Measurements from ENCODE around the gene ZNF679.

Gene ZNF679

DNA sequence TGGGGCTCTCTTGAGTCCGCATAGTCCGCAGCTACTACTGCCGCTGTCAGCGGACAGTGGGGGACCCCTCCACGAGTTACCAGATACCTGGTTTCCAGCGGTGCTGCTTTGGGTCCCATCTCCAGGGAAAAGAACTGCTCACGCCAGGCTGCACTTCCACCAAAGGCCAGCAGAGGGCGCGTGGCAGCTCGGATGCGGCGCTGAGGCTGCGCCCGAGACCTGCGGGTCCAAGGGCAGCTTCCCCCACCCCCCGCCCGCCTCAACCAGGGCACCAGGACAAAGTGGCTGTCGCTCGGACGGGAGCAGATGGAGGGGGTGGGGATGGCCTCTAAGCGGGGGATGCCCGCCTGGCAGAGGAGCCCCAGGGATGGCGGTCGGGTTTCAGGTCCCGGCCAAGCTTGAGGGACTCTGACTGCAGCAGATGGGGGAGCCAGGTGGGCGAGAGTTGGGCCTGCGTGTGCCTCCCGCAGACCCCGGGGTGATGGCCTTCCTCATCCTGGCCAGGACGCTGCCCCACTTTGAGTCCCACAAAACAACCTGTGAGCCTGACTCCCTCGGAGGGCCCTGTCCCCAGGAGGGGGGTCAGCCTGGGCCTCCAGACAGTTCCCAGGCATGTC is 45.0 kb upstream of the ZNF679 start:
- Histone ChIP-seq H3K4me3 (replicated peaks; ENCODE audit: insufficient read depth, low read length) (no peak overlapping the region), H3K27ac (replicated peaks) (no peak overlapping the region), H3K27me3 (ENCODE audit: insufficient read depth, poor library complexity, severe bottlenecking) (no peaks in the 10 kb centered on the region)
- no peak for DNase-seq (ENCODE audit: low read depth in 1 of 2, low spot score in 1 of 2)
- TF ChIP-seq GABPA (IDR thresholded peaks at IDR 0.05; ENCODE audit: low read depth), result no peak

DNA sequence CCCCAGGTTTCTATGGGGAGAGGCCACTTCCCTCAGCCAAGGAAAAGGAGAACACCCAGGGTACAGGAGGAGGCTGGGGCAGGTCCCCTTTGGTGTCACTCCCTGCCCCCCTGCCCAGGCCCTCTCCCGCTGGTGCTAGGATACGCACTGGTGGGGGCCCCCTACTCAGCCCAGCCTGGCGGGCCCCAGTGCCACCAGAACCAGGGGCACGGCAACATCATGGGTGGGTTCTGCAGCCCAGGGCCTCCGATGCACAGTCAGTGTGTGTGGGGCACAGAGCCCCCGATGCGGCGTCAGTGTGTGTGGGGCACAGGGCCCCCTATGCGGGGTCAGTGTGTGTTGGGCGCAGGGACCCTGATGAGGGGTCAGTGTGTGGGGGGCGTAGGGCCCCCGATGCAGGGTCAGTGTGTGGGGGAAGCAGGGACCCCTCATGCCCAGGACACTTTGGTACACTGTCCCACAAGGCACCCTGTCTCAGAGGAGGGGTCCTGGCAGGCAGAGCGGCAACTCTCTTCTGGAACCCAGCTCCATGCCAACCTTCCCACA is 44.4 kb upstream of the ZNF679 start:
- no peak overlapping the region for H3K4me3 ChIP-seq (replicated peaks; ENCODE audit: insufficient read depth, low read length)
- H3K27me3 ChIP-seq (ENCODE audit: insufficient read depth, poor library complexity, severe bottlenecking), result no peaks in the 10 kb centered on the region
- no peak for DNase-seq (ENCODE audit: low read depth in 1 of 2, low spot score in 1 of 2)
- no peak overlapping the region for H3K27ac ChIP-seq (replicated peaks)
- TF ChIP-seq POLR2AphosphoS5 (IDR thresholded peaks at IDR 0.05; ENCODE audit: low read depth), result no peak
- TF ChIP-seq SPI1 (IDR thresholded peaks at IDR 0.05; ENCODE audit: borderline replicate concordance, low read depth), result no peak
- no peak for TF ChIP-seq CTCF (IDR thresholded peaks at IDR 0.05; ENCODE audit: insufficient read depth, low read length)
- TF ChIP-seq, protein P1, sequence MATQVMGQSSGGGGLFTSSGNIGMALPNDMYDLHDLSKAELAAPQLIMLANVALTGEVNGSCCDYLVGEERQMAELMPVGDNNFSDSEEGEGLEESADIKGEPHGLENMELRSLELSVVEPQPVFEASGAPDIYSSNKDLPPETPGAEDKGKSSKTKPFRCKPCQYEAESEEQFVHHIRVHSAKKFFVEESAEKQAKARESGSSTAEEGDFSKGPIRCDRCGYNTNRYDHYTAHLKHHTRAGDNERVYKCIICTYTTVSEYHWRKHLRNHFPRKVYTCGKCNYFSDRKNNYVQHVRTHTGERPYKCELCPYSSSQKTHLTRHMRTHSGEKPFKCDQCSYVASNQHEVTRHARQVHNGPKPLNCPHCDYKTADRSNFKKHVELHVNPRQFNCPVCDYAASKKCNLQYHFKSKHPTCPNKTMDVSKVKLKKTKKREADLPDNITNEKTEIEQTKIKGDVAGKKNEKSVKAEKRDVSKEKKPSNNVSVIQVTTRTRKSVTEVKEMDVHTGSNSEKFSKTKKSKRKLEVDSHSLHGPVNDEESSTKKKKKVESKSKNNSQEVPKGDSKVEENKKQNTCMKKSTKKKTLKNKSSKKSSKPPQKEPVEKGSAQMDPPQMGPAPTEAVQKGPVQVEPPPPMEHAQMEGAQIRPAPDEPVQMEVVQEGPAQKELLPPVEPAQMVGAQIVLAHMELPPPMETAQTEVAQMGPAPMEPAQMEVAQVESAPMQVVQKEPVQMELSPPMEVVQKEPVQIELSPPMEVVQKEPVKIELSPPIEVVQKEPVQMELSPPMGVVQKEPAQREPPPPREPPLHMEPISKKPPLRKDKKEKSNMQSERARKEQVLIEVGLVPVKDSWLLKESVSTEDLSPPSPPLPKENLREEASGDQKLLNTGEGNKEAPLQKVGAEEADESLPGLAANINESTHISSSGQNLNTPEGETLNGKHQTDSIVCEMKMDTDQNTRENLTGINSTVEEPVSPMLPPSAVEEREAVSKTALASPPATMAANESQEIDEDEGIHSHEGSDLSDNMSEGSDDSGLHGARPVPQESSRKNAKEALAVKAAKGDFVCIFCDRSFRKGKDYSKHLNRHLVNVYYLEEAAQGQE (IDR thresholded peaks at IDR 0.05; ENCODE audit: insufficient replicate concordance, low read depth), result no peak
- no peak for TF ChIP-seq GABPA (IDR thresholded peaks at IDR 0.05; ENCODE audit: low read depth)

DNA sequence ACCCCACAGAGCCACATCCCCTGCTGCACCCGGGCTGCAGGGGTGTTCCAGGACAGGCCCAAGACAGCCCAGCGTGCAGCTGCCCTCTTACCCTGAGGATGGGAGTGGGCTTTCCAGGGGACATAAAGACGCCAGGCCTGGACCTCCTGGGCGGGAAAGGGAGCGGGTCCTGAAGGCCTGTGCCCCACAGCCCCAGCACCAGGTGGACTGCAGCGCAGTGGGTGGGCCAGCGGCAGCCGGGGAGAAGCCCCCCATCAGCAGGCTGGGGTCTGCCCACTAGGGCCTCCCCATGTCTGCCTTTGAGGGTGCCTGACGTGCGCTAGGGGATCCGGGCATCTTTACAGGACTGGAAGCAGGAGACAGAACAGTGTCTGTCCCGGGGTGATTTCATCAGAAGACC is 43.9 kb upstream of the ZNF679 start:
- DNase-seq (ENCODE audit: low read depth in 1 of 2, low spot score in 1 of 2), result no peak
- Histone ChIP-seq H3K27me3 (ENCODE audit: insufficient read depth, poor library complexity, severe bottlenecking) (no peaks in the 10 kb centered on the region), H3K27ac (replicated peaks) (no peak overlapping the region), H3K4me3 (replicated peaks; ENCODE audit: insufficient read depth, low read length) (no peak overlapping the region)
- no peak for TF ChIP-seq SPI1 (IDR thresholded peaks at IDR 0.05; ENCODE audit: borderline replicate concordance, low read depth)
- no peak for TF ChIP-seq CTCF (IDR thresholded peaks at IDR 0.05; ENCODE audit: insufficient read depth, low read length)
- TF ChIP-seq POLR2AphosphoS5 (IDR thresholded peaks at IDR 0.05; ENCODE audit: low read depth), result no peak
- TF ChIP-seq, protein P1 (IDR thresholded peaks at IDR 0.05; ENCODE audit: insufficient replicate concordance, low read depth), result no peak
- no peak for TF ChIP-seq GABPA (IDR thresholded peaks at IDR 0.05; ENCODE audit: low read depth)

DNA sequence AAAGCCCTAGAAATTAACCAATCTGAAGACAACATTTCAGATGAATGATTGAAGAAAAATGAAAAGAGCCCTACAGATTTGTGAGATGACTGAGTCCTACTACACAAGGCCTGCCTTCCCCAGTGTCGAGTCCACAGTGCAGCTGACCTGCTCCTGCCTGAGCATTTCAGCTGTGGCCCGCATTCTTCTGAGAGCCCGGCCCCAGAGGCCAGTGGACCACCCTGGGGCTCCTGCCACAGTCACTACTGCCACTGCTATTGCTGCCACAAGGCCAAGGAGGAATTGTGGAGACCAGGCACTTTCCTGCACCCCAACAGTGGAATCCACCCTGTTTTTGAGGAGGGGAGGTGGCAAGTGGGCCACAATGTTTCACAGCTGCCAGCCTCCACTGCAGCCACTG is 40.9 kb upstream of the ZNF679 start:
- H3K27ac ChIP-seq (replicated peaks), result no peak overlapping the region
- H3K27me3 ChIP-seq (ENCODE audit: insufficient read depth, poor library complexity, severe bottlenecking), result no peaks in the 10 kb centered on the region
- TF ChIP-seq CTCF (IDR thresholded peaks at IDR 0.05; ENCODE audit: insufficient read depth, low read length) (no peak), POLR2AphosphoS5 (IDR thresholded peaks at IDR 0.05; ENCODE audit: low read depth) (no peak), SPI1 (IDR thresholded peaks at IDR 0.05; ENCODE audit: borderline replicate concordance, low read depth) (no peak)
- TF ChIP-seq, protein P1 (IDR thresholded peaks at IDR 0.05; ENCODE audit: insufficient replicate concordance, low read depth), result no peak
- no peak overlapping the region for H3K4me3 ChIP-seq (replicated peaks; ENCODE audit: insufficient read depth, low read length)
- DNase-seq (ENCODE audit: low read depth in 1 of 2, low spot score in 1 of 2), result no peak
